Neuronal stem cell (in vitro differentiated cells): Measurements from ENCODE around the gene ANKRD13A.
"Not testable (repeated sequence)": the region's sequence is repeated elsewhere in the genome, so short reads cannot be mapped to it uniquely, and the experiment has no call there.

ENCODE experiments used
- DNase-seq: peaks from one replicate; pipeline ENCODE4 v3.0.0-alpha.2; 2013; ENCODE audit warnings: low spot score
- H2AFZ ChIP-seq: one replicate; pipeline ENCODE4 v1.6.1; 2013; ENCODE audit warnings: mild to moderate bottlenecking, low read length, inconsistent platforms
- H2AK5ac ChIP-seq: 2 replicates; pipeline ENCODE4 v1.6.1; 2013; ENCODE audit warnings: low read depth, mild to moderate bottlenecking, inconsistent platforms, low read length, moderate library complexity, mixed read lengths
- H2BK120ac ChIP-seq: 2 replicates; pipeline ENCODE4 v1.6.1; 2013; ENCODE audit warnings: low read depth, mild to moderate bottlenecking, inconsistent platforms, low read length, moderate library complexity, mixed read lengths
- H2BK12ac ChIP-seq: one replicate; pipeline ENCODE4 v1.6.1; 2013; ENCODE audit warnings: low read length, inconsistent platforms
- H2BK15ac ChIP-seq: 2 replicates; pipeline ENCODE4 v1.6.1; 2013; ENCODE audit warnings: mild to moderate bottlenecking, low read length, inconsistent platforms, mixed read lengths
- H2BK5ac ChIP-seq: one replicate; pipeline ENCODE4 v1.6.1; 2013; ENCODE audit warnings: inconsistent platforms, mild to moderate bottlenecking, low read length, moderate library complexity
- H3K14ac ChIP-seq: one replicate; pipeline ENCODE4 v1.6.1; 2013; ENCODE audit warnings: low read length, inconsistent platforms
- H3K18ac ChIP-seq: 2 replicates; pipeline ENCODE4 v1.6.1; 2013; ENCODE audit warnings: low read length, inconsistent platforms
- H3K23ac ChIP-seq: 2 replicates; pipeline ENCODE4 v1.6.1; 2013; ENCODE audit warnings: low read depth, mild to moderate bottlenecking, mixed read lengths, low read length, inconsistent platforms; ENCODE audit not compliant: poor library complexity
- H3K27ac ChIP-seq: replicated peaks from 3 replicates; pipeline ENCODE4 v1.5.1; 2013; ENCODE audit warnings: low read length, inconsistent platforms
- H3K27me3 ChIP-seq, 3 experiments: 2 replicates each; pipeline ENCODE4 v1.6.1; 2013; ENCODE audit warnings: low read length in 3 of 3, mild to moderate bottlenecking in 2 of 3, inconsistent platforms in 1 of 3, low read depth in 1 of 3, mixed read lengths in 1 of 3, moderate library complexity in 1 of 3; ENCODE audit not compliant: control insufficient read depth in 3 of 3, insufficient read depth in 3 of 3
- H3K36me3 ChIP-seq, 2 donors: replicated peaks in 1 of 2; 2 replicates each; pipeline ENCODE4 v1.6.1; 2013; ENCODE audit warnings: low read length in 2 of 2; ENCODE audit not compliant: control insufficient read depth in 2 of 2, insufficient read depth in 2 of 2
- H3K4ac ChIP-seq: 2 replicates; pipeline ENCODE4 v1.6.1; 2013; ENCODE audit warnings: inconsistent platforms, mild to moderate bottlenecking, low read length, moderate library complexity
- H3K4me1 ChIP-seq, 2 donors: 1 replicate in 1 of 2; 2 replicates in 1 of 2; pipeline ENCODE4 v1.6.1; 2013; ENCODE audit warnings: low read length in 2 of 2, low read depth in 1 of 2; ENCODE audit not compliant: control insufficient read depth in 2 of 2, insufficient read depth in 1 of 2
- H3K4me2 ChIP-seq: one replicate; pipeline ENCODE4 v1.6.1; 2013; ENCODE audit warnings: mild to moderate bottlenecking, low read length, inconsistent platforms; ENCODE audit not compliant: insufficient read depth, poor library complexity, severe bottlenecking
- H3K4me3 ChIP-seq, 2 donors: 2 replicates each; pipeline ENCODE4 v1.5.1; 2013; ENCODE audit warnings: low read length in 2 of 2, mild to moderate bottlenecking in 2 of 2, inconsistent platforms in 1 of 2, moderate library complexity in 1 of 2
- H3K79me1 ChIP-seq: one replicate; pipeline ENCODE4 v1.6.1; 2013; ENCODE audit warnings: low read depth, mild to moderate bottlenecking, inconsistent platforms, low read length, moderate library complexity
- H3K9ac ChIP-seq: one replicate; pipeline ENCODE4 v1.6.1; 2013; ENCODE audit warnings: mild to moderate bottlenecking, low read depth, low read length, inconsistent platforms; ENCODE audit not compliant: poor library complexity
- H3K9me3 ChIP-seq, 2 donors: replicated peaks in 1 of 2; 2 replicates each; pipeline versions ENCODE3 to v1.6.1; 2013; ENCODE audit warnings: low read length in 2 of 2, mild to moderate bottlenecking in 2 of 2, inconsistent platforms in 1 of 2, low read depth in 1 of 2, mixed read lengths in 1 of 2, moderate library complexity in 1 of 2; ENCODE audit not compliant: control insufficient read depth in 2 of 2, insufficient read depth in 1 of 2
- H4K8ac ChIP-seq: one replicate; pipeline ENCODE4 v1.6.1; 2013; ENCODE audit warnings: low read depth, mild to moderate bottlenecking, inconsistent platforms, low read length, moderate library complexity
- H4K91ac ChIP-seq: one replicate; pipeline ENCODE4 v1.6.1; 2013; ENCODE audit warnings: low read length, low read depth, mild to moderate bottlenecking, inconsistent platforms; ENCODE audit not compliant: poor library complexity
- WGBS, 2 donors: extraction: QIAGEN DNeasy Blood & Tissue Kit; methylation state at CpG; one replicate each; pipeline ENCODE4 v1.1.7; 2013; ENCODE audit warnings: missing lambda C conversion rate in 2 of 2, mixed read lengths in 1 of 2; ENCODE audit not compliant: insufficient read length in 2 of 2, insufficient replicate concordance in 1 of 2; ENCODE audit errors: extremely low coverage in 2 of 2; 5-methylcytosine and 5-hydroxymethylcytosine counted together

ANKRD13A gene

GRCh38 chr12:110068115-110068514 is 68.9 kb downstream of the ANKRD13A start:
- not testable (repeated sequence) for DNase-seq, H3K4me1 ChIP-seq, H2BK15ac ChIP-seq, H3K18ac ChIP-seq, H2BK12ac ChIP-seq, H3K36me3 ChIP-seq, H3K4ac ChIP-seq, H3K4me3 ChIP-seq, H3K23ac ChIP-seq, H3K4me2 ChIP-seq, H3K27me3 ChIP-seq, H4K91ac ChIP-seq, H2AK5ac ChIP-seq, H2BK120ac ChIP-seq, H3K9me3 ChIP-seq, H3K79me1 ChIP-seq, H2AFZ ChIP-seq, H3K9ac ChIP-seq, H3K27ac ChIP-seq, H2BK5ac ChIP-seq, H4K8ac ChIP-seq, H3K14ac ChIP-seq
- WGBS, 2 donors = no CpG with 5 or more reads among the region's 9 CpGs

GRCh38 chr12:110068654-110069053 is 69.4 kb downstream of the ANKRD13A start:
- H3K27me3 ChIP-seq = no peaks in the 10 kb centered on the region
- peaks cover 3% of the 10 kb centered on the region in 2 donors for H3K9me3 ChIP-seq
- H3K9ac ChIP-seq = no peak overlapping the region
- H3K4me1 ChIP-seq = peaks cover 0 to 1% of the 10 kb centered on the region in 2 donors
- H3K23ac ChIP-seq = no peak overlapping the region
- no peak overlapping the region for H3K18ac ChIP-seq
- H3K14ac ChIP-seq = no peak overlapping the region
- H2AK5ac ChIP-seq = no peak overlapping the region
- WGBS, 2 donors = no CpG with 5 or more reads among the region's 2 CpGs
- no peak overlapping the region for H2BK120ac ChIP-seq
- H3K27ac ChIP-seq = no peak overlapping the region
- no peak overlapping the region for H4K91ac ChIP-seq
- H4K8ac ChIP-seq = no peak overlapping the region
- no peak overlapping the region for H3K4me2 ChIP-seq
- H3K36me3 ChIP-seq = no peaks in the 10 kb centered on the region
- no peak overlapping the region for H3K4ac ChIP-seq
- H2BK5ac ChIP-seq = no peak overlapping the region
- DNase-seq = no peak
- no peak overlapping the region for H2BK12ac ChIP-seq
- H3K4me3 ChIP-seq = peak overlapping the region in 1 of 2 donors; percentile 54
- no peak overlapping the region for H2BK15ac ChIP-seq
- peaks cover 2% of the 10 kb centered on the region for H3K79me1 ChIP-seq
- H2AFZ ChIP-seq = no peak overlapping the region

- H2AK5ac ChIP-seq = no peak overlapping the region
- no peak overlapping the region for H3K4ac ChIP-seq
- no peaks in the 10 kb centered on the region for H3K9me3 ChIP-seq
- no peak overlapping the region for H3K23ac ChIP-seq
- no peak overlapping the region for H2BK120ac ChIP-seq
- no peak overlapping the region for H4K8ac ChIP-seq
- peaks cover 0 to 3% (median 0%) of the 10 kb centered on the region in 3 experiments for H3K27me3 ChIP-seq
- no peaks in the 10 kb centered on the region for H3K36me3 ChIP-seq
- peaks cover 2% of the 10 kb centered on the region for H3K79me1 ChIP-seq
- no peak overlapping the region for H2BK5ac ChIP-seq
- H3K18ac ChIP-seq = no peak overlapping the region
- H3K27ac ChIP-seq = no peak overlapping the region
- H3K4me3 ChIP-seq = no peak overlapping the region
- no peak overlapping the region for H3K4me2 ChIP-seq
- no peak overlapping the region for H2BK12ac ChIP-seq
- H2BK15ac ChIP-seq = no peak overlapping the region
- no peak overlapping the region for H3K14ac ChIP-seq
- DNase-seq = no peak
- H2AFZ ChIP-seq = no peak overlapping the region
- no peak overlapping the region for H3K9ac ChIP-seq
- H3K4me1 ChIP-seq = peaks cover 0 to 1% of the 10 kb centered on the region in 2 donors
- H4K91ac ChIP-seq = no peak overlapping the region
These were observed 72.3 kb downstream of the ANKRD13A start for GRCh38 chr12:110071504-110071903.

- no CpG with 5 or more reads among the region's 3 CpGs for WGBS, 2 donors
- Histone ChIP-seq H3K18ac (no peak overlapping the region), H3K4me1 (peaks cover 0 to 1% of the 10 kb centered on the region in 2 donors), H4K8ac (no peak overlapping the region), H3K14ac (no peak overlapping the region), H2BK5ac (no peak overlapping the region), H3K23ac (no peak overlapping the region), H2BK12ac (no peak overlapping the region), H2BK15ac (no peak overlapping the region), H3K36me3 (no peaks in the 10 kb centered on the region), H3K4me3 (no peak overlapping the region), H3K4me2 (no peak overlapping the region), H2AFZ (no peak overlapping the region), H3K9me3 (no peaks in the 10 kb centered on the region), H2AK5ac (no peak overlapping the region), H3K9ac (no peak overlapping the region), H3K4ac (no peak overlapping the region), H3K27ac (no peak overlapping the region), H2BK120ac (no peak overlapping the region), H4K91ac (no peak overlapping the region), H3K27me3 (peaks cover 0 to 3% (median 0%) of the 10 kb centered on the region in 3 experiments), H3K79me1 (peaks cover 2% of the 10 kb centered on the region)
- no peak for DNase-seq
These were observed 72.7 kb downstream of the ANKRD13A start for GRCh38 chr12:110071967-110072366.
